Measurements from ENCODE around the gene ZFYVE21.
"Not testable (repeated sequence)": the region's sequence is repeated elsewhere in the genome, so short reads cannot be mapped to it uniquely, and the experiment has no call there.

The ZFYVE21 gene

GRCh38 chr14:103772078-103772712, 56.6 kb downstream of the ZFYVE21 start:
- no peak for DNase-seq

GRCh38 chr14:103773521-103773920, 57.9 kb downstream of the ZFYVE21 start:
- no peak for DNase-seq

DNA sequence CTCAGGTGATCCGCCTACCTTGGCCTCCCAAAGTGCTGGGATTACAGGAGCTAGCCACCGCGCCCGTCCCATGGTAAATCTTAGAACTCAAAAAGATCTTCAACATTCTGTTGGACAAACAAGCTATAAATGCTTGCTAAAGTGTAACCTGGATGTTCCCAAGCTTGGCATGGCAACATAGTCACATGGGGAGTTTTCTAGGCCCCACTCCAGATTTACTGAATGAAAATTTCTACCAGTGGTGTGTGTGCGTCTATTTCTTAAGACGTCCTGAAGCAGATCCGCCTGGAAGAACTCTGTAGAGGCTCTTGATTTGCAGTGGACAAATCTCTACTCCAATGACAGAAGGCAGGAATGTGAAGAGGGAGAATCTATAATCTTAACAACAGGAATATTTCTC, 59.9 kb downstream of the ZFYVE21 start:
- no peak for DNase-seq

GRCh38 chr14:103776319-103776718, 60.7 kb downstream of the ZFYVE21 start:
- not testable (repeated sequence) for DNase-seq

GRCh38 chr14:103782376-103782775, 66.8 kb downstream of the ZFYVE21 start:
- DNase-seq: no peak

All from activated T-cell treated with anti-CD3 and anti-CD28 coated beads, Interleukin-2, amount 50 U/mL, for 48 hours (primary cell).